ENCODE measurements around the gene CAPG.
A peak's percentile ranks its signal among the peaks of the same experiment; 100 is the strongest.

The CAPG gene

GRCh38 chr2:85356186-85356585 is 54.0 kb downstream of the CAPG start:
- DNase-seq (ENCODE audit: low read depth) = no peak

- no peak for DNase-seq (ENCODE audit: low read depth)
Observed at GRCh38 chr2:85355521-85355920, 54.6 kb downstream of the CAPG start.

GRCh38 chr2:85355073-85355410 is 55.1 kb downstream of the CAPG start:
- DNase-seq (ENCODE audit: low read depth) = no peak

- peak; percentile 95 for DNase-seq (ENCODE audit: low read depth)
Observed at GRCh38 chr2:85354286-85355072, 55.7 kb downstream of the CAPG start, which contains the start of the genes ELMOD3 and RETSAT. Gene ELMOD3, plus strand, starts transcription at chr2:85354769. Its CDS starts 2,430 bp downstream, at chr2:85357199. Gene RETSAT, minus strand, starts transcription at chr2:85354528. Its CDS starts 21 bp downstream, at chr2:85354507.

- no peak for DNase-seq (ENCODE audit: low read depth)
Observed at GRCh38 chr2:85353876-85354285, 56.3 kb downstream of the CAPG start.

GRCh38 chr2:85347599-85347998 is 62.6 kb downstream of the CAPG start:
- no peak for DNase-seq (ENCODE audit: low read depth)

Measured in stimulated activated CD4-positive, alpha-beta T cell treated with anti-CD3 and anti-CD28 coated beads, Interleukin-2, amount 100 ng/mL, for 4 hours (primary cell).